ENCODE data around the gene CRABP2.

Gene CRABP2

GRCh38 chr1:156692925-156693847, 12.2 kb downstream of the CRABP2 start:
- H3K4me3 ChIP-seq (ENCODE audit: low read depth, low read length), result no peak overlapping the region
- TF ChIP-seq, protein P1, sequence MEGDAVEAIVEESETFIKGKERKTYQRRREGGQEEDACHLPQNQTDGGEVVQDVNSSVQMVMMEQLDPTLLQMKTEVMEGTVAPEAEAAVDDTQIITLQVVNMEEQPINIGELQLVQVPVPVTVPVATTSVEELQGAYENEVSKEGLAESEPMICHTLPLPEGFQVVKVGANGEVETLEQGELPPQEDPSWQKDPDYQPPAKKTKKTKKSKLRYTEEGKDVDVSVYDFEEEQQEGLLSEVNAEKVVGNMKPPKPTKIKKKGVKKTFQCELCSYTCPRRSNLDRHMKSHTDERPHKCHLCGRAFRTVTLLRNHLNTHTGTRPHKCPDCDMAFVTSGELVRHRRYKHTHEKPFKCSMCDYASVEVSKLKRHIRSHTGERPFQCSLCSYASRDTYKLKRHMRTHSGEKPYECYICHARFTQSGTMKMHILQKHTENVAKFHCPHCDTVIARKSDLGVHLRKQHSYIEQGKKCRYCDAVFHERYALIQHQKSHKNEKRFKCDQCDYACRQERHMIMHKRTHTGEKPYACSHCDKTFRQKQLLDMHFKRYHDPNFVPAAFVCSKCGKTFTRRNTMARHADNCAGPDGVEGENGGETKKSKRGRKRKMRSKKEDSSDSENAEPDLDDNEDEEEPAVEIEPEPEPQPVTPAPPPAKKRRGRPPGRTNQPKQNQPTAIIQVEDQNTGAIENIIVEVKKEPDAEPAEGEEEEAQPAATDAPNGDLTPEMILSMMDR (IDR thresholded peaks at IDR 0.05; ENCODE audit: low read depth, low read length), result no peak

DNA sequence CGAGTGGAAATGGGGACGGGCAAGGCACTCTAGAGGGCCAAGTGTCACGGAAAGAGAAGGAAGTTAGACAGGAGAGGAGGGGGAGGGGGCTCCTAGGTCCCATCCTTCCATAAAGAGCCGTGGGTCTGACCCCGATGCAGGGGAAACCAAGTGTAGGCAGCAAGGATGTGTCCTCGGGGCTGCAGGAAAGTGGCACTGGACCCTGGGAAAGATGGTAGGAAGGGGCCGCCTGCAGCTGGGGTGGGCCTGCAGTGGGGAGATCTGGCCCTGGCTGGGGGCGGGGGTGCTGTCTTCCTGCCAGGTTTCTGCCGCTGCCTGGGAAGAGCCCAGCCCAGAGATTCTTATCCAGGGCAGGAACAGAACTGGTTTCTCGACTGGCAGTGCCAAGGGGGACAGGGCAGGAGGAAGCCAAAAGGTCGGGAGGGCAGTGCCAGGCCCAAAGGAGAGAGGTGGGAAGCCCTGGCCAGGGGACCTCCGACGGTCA, 12.9 kb downstream of the CRABP2 start:
- TF ChIP-seq, protein P1 (IDR thresholded peaks at IDR 0.05; ENCODE audit: low read depth, low read length), result no peak
- H3K4me3 ChIP-seq (ENCODE audit: low read depth, low read length), result no peak overlapping the region

DNA sequence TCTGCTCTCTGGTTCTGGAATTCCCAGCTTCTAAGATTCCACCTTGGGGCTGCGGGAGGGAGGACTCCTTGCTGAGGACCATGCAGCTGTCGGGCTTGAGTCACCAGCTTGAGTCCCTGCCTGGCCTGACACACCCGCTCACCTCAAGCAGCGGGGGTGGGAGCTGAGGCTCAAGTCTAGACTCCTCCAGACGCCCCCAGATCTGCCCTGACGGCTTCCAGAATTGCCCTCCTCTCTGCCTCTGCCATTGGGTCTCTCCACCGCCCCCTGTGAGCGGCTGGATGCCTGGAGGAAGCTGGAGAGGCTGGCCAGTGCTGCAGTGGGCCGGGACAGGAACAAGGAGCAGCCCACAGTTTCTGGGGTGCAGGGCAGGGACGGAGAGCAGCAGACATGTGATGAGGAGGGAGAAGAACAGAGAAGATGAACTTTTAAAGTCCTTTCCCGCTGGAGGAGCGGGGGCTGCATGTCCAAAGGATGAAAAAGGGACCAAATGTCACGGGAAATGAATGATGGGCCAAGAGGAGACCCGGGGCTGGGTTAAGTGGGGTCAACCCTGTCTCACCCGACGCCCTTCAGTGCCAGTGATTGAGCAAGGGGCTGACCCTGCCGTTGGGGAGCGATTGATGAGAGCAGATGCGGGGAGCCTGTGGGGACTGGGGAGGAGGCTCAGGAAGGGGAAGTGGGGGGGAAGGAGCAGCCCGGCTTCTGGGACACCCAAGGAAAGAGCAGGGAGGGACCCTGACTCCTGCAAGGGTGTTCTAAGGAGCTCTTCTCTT, 13.5 kb downstream of the CRABP2 start:
- TF ChIP-seq, protein P1 (IDR thresholded peaks at IDR 0.05; ENCODE audit: low read depth, low read length), result no peak
- H3K4me3 ChIP-seq (ENCODE audit: low read depth, low read length), result no peak overlapping the region

GRCh38 chr1:156691191-156691590, 14.2 kb downstream of the CRABP2 start:
- TF ChIP-seq, protein P1 (IDR thresholded peaks at IDR 0.05; ENCODE audit: low read depth, low read length), result no peak
- no peak overlapping the region for H3K4me3 ChIP-seq (ENCODE audit: low read depth, low read length)

DNA sequence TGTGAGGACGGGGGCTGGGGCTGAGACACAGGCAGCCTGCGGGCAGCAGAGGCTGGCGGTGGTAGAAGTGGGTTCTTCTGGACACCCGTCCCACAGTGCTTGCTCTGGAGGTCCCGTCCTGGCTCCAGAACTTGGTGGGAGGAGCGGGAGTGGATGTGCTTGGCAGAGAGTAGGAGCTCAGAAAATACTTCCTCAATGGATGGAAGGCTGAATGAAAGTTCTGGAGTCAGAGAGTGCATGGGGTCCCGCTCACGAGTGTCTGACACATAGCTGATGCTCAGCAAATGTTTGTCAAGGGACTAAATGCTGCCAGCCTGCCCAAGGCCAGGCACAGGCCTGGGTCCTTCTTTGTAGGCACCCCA, 14.7 kb downstream of the CRABP2 start:
- TF ChIP-seq, protein P1 (IDR thresholded peaks at IDR 0.05; ENCODE audit: low read depth, low read length), result no peak
- no peak overlapping the region for H3K4me3 ChIP-seq (ENCODE audit: low read depth, low read length)

- TF ChIP-seq, protein P1 (IDR thresholded peaks at IDR 0.05; ENCODE audit: low read depth, low read length), result no peak
- no peak overlapping the region for H3K4me3 ChIP-seq (ENCODE audit: low read depth, low read length)
Observed at GRCh38 chr1:156689953-156690674, 15.3 kb downstream of the CRABP2 start.

Data from WI38 (cell line).